NCI-H446 treated with DMSO at 0.1 percent for 48 hours (cell line): ENCODE results near the gene DNAJC1.
"Not testable (repeated sequence)": the region's sequence is repeated elsewhere in the genome, so short reads cannot be mapped to it uniquely, and the experiment has no call there.

Source experiments
- DNase-seq: peaks from one replicate; lab custom pipeline; 2025; lab: John Stamatoyannopoulos, UW

The DNAJC1 gene

DNA sequence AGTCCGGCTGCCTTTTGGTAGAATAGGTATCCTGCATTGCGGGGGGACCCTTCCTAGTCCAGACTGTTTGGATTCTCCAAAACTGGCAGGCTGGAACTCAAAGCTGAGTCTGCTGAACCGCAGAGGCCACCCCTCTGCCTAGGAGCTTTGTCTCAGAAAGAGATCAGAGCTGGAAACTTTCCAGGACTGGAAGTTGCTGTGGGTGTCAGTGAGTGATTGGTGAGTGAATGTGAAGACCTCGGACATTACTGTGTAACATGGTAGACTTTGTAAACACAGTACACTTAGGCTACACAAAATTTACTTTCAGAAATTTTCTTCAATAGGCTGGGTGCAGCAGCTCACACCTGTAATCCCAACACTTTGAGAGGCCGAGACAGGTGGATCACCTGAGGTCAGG, 103.8 kb downstream of the DNAJC1 start:
- DNase-seq: no peak

DNA sequence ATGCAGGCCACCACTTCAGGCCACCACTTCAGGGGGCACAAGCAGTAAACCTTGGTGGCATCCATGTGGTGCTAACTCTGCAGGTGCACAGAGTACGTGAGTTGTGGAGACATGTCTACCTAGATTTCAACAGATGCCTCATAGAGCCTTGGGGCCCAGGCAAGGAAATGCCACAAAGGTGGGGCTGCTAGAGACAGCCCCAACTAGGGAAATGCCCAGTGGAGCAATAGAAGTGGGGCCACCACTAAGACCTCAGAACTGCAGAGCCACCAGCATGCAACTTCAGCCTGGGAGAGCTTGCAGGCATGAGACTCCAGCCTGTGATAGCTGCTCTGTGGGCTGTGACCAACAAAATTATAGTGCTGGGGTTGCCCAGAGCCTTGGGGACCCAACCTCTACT, 107.6 kb downstream of the DNAJC1 start:
- no peak for DNase-seq

DNA sequence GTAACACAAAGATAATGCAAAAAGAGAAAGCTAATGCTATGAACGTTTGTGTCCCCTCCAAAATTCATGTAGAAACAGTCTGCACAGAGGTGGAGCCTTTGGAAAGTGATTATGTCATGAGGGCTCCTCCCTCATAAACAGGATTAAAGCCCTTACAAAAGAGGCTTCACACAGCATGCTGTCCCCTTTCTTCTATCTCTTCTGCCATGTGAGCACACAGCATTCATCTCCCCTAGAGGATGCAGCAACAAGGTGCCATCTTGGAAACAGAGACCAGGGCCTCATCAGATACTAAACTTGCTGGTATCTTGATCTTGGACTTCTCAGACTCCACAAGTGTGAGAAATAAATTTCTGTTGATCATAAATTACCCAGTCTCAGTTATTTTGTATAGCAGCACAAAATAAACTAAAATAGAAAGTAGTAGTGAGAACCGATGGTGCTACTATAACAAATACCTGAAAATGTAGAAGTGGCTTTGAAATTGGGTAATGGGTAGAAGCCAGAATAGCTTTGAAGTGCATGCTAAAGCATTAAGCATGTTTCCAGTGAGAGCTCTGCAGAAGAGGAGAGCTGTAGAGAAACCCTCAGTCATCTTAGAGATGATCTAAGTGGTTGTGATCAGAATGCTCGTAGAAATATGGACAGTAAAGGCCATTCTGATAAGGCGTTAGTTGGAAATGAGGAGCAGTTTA, 108.7 kb downstream of the DNAJC1 start:
- no peak for DNase-seq

DNA sequence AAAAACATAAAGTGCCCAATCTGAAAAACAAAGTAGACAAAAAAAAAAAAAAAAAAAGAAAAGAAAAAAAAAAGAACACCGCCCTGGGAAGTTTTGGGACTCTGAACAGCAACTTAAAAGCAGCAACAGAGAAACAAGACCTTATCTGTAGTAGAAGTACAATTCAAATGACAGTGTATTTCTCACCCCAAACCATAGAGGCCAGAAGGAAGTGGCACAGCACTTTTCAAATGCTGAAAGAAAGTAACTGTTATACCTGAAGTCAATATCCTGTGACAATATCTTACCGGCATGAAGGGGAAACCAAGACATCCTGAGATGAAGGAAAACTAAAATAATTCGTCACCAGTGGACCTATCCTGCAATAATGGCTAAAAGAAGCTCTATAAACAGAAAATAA, 112.1 kb downstream of the DNAJC1 start:
- DNase-seq: no peak

DNA sequence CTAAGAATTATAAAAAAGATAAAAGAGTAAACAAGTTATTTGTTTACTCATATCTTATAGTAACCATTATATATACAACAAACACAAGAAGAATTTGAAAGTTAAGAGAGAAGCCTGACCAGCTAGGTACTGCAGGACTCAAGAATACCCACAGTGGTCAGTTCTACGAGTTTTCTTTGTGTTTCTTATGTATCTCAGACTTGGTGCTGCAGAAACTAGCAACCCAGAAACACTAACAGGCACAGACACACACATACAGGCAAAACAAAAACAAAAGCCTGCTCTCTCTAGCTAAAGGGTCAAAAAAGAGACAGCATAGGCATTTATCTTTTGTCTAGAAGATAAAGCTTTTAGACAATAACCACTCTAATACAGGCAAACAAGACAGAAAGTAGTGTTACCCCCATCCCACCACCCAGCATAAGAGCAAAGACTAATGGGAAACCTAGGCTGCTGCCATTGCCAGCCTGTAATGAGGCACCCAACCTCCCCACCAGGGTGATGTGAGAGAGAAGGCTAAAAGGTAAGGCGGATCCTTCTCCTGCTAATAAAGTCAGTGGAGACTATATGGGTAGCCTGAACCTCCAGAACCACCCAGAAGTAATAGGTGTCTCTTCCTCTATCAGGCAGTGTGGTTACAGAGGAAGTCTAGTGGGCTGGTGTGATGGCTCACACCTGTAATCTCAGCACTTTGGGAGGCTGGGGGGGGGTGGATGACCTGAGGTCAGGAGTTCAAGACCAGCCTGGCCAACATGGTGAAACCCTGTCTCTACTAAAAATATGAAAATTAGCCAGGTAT, 113.9 kb downstream of the DNAJC1 start:
- no peak for DNase-seq

DNA sequence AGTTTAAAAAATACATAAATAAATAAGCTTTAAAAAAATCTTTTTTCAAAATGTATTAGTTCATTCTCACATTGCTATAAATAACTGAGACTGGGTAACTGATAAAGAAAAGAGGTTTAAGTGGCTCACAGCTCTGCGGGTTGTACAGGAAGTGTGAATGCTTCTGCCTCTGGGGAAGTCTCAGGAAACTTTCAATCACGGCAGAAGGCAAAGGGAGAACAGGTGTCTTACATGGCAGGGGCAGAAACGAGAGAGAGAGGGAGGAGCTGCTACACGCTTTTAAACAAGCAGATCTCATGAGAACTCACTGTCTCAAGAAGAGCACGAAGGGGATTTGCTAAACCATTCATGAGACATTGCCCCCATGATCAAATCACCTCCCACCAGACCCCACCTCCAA, 114.6 kb downstream of the DNAJC1 start:
- no peak for DNase-seq

DNA sequence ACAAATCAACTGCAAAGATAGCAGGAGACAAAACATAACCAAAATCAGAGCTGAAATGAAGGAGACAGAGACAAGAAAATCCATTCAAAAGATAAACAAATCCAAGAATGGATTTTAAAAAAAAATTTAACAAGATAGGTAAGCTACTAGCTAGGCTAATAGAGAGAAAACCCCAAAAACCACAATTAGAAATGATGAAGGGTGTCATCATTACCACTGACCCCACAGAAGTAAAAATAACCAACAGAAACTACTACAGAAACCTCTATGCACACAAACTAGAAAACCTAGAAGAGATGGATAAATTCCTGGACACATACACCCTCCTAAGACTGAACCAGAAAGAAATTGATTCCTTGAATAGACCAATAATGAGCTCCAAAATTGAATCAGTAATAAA, 117.6 kb downstream of the DNAJC1 start:
- DNase-seq: no peak

DNA sequence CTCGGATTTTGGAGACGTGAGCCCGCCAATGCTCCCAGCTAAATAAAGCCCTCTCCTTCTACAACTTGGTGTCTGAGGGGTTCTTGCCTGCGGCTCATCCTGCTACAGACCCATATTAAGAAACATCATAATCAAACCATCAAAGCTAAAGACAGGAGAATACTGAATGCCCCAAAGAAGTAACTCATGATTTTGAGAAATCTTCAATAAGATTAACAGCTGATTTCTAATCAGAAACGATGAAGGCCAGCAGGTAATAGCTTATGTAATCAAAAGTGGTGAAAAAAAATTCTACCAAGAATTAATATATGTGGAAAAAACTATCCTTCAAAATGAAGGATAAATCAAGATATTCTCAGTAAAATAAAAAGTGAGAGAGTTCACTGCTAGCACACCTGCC, 130.3 kb downstream of the DNAJC1 start:
- DNase-seq: no peak

DNA sequence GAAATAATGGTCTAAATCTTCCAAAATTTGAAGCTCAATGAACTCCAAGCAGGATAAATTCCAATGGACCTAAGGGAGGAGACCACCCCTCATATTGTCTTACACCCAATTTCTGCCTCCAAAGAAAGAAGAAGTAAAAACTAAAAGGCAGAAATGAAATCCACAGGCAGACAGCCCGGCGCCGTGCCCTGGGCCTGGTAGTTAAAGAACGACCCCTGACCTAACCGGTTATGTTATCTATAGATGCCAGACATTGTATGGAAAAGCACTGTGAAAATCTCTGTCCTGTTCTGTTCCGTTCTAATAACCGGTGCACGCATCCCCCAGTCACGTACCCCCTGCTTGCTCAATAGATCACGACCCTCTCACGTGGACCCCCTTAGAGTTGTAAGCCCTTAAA, 130.8 kb downstream of the DNAJC1 start:
- DNase-seq: not testable (repeated sequence)

DNA sequence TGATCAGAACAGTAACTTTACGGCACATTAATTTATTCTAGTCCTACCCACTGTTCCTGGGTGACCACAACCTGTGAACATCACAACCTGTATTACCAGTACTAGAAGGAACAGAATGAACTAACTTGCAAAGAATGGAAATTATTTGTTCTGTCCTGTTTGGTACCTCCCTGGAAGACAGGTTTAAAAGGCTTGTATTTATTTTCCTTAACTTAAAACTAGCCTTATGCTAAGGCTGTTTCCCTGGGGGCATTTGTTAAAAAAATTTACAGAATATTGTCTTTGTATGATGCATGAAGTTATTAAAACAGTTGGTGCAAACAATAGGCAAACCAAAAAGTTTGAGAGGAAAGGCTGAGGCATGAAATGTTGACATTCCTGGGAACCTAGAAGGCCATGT, 132.7 kb downstream of the DNAJC1 start:
- DNase-seq: no peak

DNA sequence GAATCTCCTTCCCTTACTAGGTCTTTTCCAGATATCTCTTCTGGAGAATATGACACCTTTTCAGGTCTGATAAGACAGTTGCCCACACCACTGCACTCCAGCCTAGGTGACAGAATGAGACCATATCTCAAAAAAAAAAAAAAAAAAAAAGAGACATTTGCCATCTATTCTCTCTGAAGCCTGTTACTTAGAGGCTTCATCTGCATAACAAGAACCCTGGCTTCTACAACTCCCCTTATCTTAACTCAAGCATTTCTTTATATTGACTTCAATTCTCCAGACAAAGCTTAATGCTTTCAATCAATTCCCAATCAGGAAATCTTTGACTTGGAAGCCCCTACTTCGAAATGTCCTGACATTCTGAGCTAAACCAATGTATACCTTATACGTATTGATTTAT, 134.4 kb downstream of the DNAJC1 start:
- DNase-seq: not testable (repeated sequence)

DNA sequence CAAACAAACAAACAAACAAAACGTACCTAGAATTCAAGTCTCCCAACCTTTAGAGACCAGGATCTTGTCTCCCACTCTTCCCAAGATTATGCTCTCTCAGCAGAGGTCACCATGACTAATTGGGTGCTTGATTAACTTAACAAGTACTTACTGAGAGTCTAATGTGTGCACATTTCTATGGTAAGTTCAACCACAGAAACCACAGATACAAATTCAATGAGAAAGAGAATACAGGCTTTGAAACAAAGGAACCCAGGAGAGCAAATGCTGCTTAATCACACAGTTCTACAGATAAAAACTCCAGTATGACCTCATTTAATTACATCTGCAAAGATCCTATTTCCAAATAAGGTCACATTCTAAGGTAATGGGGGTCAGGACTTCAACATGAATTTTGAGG, 142.8 kb downstream of the DNAJC1 start:
- DNase-seq: no peak

DNA sequence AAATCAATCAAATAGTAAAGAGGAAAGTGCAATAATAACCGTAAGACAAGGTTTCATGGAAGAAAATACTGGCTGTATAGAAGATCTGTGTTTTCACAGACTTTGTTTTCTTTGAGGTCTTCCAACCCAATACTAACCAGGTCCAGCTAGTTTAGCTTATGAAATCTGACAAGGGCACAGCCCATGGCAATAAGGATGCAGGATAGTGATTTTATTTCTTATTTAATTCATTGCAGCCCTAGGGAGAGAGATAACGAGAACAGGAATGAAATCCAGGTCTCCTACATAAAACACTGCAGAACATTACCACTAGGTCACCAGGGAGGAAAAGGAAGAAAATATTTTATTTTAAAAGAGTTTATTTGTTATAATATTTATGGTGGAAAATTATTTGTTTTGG, 145.1 kb downstream of the DNAJC1 start:
- DNase-seq: no peak

DNA sequence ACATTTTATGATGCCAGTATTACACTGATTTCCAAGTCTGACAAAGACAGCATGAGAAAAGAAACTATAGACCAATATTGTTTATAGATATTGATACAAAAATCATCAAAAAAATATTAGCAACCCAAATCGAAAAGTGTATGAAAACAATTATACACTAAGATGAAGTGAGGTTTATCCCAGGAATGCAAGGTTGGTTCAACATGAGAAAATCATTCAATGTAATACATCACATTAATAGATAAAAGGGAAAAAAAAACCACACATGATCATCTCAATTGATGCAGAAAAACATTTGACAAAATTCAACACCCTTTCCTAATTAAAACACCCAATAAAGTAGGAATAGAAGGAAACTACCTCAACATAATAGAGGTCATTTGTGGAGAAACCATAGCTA, 153.9 kb downstream of the DNAJC1 start:
- DNase-seq: no peak

DNA sequence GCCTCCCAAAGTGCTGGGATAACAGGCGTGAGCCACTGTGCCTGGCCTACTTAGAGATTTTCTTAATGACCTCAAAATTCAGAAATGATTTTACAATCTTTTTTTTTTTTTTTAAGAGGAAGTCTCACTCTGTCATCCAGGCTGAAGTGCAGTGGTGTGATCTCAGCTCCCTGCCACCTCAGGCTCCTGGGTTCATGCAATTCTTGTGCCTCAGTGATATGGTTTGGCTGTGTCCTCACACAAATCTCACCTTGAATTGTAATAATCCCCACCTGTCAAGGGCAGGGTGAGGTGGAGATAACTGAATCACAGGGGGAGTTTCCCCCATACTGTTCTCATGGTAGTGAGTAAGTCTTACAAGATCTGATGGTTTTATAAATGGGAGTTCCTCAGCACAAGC, 159.9 kb downstream of the DNAJC1 start:
- DNase-seq: no peak

DNA sequence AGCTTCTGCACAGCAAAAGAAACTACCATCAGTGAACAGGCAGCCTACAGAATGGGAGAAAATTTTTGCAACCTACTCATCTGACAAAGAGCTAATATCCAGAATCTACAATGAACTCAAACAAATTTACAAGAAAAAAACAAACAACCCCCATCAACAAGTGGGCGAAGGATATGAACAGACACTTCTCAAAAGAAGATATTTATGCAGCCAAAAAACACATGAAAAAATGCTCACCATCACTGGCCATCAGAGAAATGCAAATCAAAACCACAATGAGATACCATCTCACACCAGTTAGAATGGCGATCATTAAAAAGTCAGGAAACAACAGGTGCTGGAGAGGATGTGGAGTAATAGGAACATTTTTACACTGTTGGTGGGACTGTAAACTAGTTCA, 162.3 kb downstream of the DNAJC1 start:
- DNase-seq: not testable (repeated sequence)

DNA sequence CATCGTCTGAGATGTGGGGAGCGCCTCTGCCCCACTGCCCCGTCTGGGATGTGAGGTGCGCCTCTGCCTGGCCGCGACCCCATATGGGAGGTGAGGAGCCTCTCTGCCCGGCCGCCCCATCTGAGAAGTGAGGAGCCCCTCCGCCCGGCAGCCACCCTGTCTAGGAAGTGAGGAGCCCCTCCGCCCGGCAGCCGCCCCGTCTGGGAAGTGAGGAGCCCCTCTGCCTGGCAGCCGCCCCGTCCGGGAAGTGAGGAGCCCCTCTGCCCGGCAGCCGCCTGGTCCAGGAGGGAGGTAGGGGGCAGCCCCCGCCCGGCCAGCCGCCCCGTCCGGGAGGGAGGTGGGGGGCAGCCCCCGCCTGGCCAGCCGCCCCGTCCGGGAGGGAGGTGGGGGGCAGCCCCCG, 166.0 kb downstream of the DNAJC1 start:
- not testable (repeated sequence) for DNase-seq

DNA sequence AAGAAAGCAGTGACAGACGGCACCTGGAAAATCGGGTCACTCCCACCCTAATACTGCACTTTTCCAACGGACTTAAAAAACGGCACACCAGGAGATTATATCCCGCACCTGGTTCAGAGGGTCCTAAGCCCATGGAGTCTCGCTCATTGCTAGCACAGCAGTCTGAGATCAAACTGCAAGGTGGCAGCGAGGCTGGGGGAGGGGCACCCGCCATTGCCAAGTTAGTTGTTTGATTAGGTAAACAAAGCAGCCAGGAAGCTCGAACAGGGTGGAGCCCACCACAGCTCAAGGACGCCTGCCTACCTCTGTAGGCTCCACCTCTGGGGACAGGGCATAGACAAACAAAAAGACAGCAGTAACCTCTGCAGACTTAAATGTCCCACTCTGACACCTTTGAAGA, 169.0 kb downstream of the DNAJC1 start:
- DNase-seq: not testable (repeated sequence)

DNA sequence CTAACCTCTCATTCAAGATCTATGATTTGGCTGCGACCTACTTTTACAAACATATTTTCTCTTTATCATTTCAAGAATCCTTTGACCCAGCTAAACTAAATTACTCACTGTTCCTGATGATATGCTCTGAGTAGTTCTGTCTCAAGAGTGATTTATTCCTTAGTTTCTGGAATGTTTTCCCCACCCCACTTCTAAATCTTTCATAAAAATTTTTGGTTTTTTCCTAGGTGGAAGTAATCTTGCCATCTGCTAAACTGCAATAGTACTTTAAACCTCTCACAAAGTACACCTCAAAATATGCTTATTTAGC, 170.8 kb downstream of the DNAJC1 start:
- DNase-seq: no peak

DNA sequence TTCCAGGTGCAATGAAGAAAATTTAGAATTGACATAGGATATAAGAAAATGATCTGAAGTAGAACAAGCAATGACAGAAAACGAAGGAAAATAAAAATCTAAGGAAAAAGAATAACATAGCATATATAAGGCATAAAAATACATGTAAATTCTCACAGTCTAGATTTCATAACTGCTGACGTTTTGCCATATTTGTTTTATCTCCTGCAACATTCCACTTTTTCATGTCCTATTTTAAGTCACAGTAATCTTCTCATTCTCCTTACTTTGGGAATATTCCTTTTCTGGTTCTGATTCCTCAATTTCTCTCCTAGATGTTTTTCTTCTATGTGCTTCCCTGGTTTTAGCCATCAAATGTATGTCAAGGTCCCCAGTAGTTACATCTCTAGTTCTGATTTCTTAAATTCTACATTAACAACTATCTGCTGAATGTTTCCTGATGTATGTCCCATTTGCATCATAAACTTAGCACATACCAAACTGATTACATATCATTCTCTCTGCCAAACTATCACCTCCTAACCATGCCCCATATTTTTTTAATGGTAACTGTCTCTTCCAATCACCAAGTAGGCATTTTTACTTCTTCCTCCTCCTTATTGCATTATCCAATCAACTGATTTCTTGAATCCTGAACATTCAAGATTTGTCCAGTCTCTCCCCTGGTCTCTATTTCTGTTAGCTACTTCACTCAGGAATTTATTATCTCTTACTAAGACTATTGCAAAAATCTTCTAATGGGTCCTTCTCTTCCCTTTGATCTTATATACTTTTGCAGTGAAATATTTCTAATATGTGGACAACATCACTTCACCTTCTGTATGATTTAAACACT, 171.3 kb downstream of the DNAJC1 start:
- no peak for DNase-seq

DNA sequence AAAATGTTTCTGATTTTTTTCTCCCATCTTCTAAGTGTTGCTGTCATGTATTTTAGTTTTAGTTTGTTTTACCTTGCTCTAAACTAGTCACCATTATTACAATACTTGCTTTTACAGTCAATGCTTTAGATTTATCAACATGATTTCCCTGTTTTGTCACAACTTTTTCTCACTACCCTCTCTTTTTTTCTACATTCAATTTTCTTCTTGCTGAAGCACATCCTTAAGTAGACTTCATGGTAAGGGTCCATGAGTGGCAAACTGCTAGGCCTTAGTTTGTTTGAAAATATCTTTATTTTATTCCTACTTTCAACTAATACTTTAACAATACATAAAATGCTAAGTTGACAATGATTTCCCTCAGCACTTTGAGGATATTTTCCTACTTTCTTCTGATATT, 173.5 kb downstream of the DNAJC1 start:
- no peak for DNase-seq

DNA sequence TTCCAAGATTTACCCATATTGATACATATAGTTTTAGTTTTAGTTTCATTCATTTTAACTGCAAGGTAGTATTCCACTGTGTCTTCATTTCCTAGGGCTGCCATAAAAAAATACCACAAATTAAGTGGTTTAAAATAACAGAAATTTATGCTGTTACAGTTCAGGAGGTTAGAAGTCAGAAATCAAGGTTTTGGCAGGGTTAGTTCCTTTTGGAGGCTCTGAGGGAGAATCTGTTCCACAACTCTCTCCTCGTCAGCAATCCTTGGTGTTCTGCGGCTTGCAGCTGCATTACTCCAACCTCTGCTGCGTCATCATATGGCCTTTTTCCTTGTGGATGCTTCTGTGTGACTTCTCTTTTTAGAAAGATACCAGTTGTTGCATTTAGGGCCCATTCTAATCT, 176.2 kb downstream of the DNAJC1 start:
- no peak for DNase-seq

DNA sequence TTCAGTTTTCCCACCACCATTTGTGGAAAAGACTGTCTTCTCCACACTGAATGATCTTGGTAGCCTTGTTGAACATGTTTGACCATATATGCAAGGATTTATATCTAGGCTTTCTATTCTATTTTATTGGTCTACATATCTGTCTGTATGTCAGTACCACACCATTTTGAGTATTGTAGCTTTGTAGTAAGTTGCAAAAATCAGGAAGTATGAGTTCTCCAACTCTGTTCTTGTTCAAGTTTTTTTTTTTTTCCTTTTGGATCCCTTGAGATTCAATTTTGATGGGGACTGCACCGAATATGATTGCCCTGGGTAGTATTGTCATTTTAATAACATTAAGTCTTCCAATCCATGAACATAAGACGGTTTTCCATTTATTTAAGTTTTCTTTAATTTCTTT, 176.8 kb downstream of the DNAJC1 start:
- no peak for DNase-seq
